AML-193 (cell line): ENCODE results near the gene LRRC3.

Experiments
- DNase-seq, 2 experiments: peaks; one replicate each; lab custom pipeline; 2025; lab: John Stamatoyannopoulos, UW

LRRC3 gene

GRCh38 chr21:44511219-44511937 lies 56.1 kb downstream of the LRRC3 start:
- DNase-seq, result no peak
